K562 (cell line): ENCODE data around the gene TDRKH. TPM values are rescaled to one million over a fixed set of nuclear protein-coding genes. Genes with fewer than 3 reads are reported as not detected.

Experiments
- CBX8 ChIP-seq: fragments of 200-600 bp; sonication (generic); IDR thresholded peaks from 2 replicates; pipeline ENCODE4 v1.6.1; 2012; ENCODE audit warnings: borderline replicate concordance, mixed run types, low read depth, mild to moderate bottlenecking, moderate library complexity, mixed read lengths, low read length, control low read depth, inconsistent platforms; ENCODE audit not compliant: poor library complexity, severe bottlenecking; ENCODE audit errors: extremely low read depth
- FOS ChIP-seq: IDR thresholded peaks from 3 replicates; pipeline ENCODE4 v1.6.1; 2011; ENCODE audit not compliant: insufficient read length; ENCODE audit errors: extremely low read depth
- HNRNPH1 ChIP-seq: fragments of 200-400 bp; formaldehyde crosslinking; optimal IDR thresholded peaks from 2 replicates; pipeline ENCODE3; 2017; ENCODE audit warnings: low read depth, mild to moderate bottlenecking, low read length, moderate library complexity
- KDM4B ChIP-seq, 2 experiments: fragments of 450-650 bp in 1 of 2; sonication (generic) in 1 of 2; IDR thresholded peaks; 2 replicates each; pipeline ENCODE4 v1.6.1; 2016 to 2017; ENCODE audit warnings: borderline replicate concordance in 2 of 2, antibody characterized with exemption in 1 of 2, low read depth in 1 of 2, mild to moderate bottlenecking in 1 of 2
- NFATC3 ChIP-seq: fragments of 450-650 bp; IDR thresholded peaks from 2 replicates; pipeline ENCODE4 v1.6.1; 2017; ENCODE audit warnings: mild to moderate bottlenecking
- NR2C2 ChIP-seq, 2 experiments: fragments of 200-800 bp in 1 of 2; sonication (Bioruptor generic) in 1 of 2; sonication (generic) in 1 of 2; formaldehyde crosslinking in 1 of 2; IDR thresholded peaks; 2 replicates each; pipeline versions ENCODE4 v1.6.1 to v1.8.0; 2016 to 2022; ENCODE audit warnings: mild to moderate bottlenecking in 1 of 2, missing compliant biosample characterization in 1 of 2, missing genetic modification characterization in 1 of 2, missing genetic modification reagents in 1 of 2
- RHOXF2B ChIP-seq: fragments of 250-450 bp; sonication (Bioruptor Pico); conservative IDR thresholded peaks from 2 replicates; pipeline ENCODE4 v1.5.1; 2021
- SRSF3 ChIP-seq: fragments of 200-400 bp; formaldehyde crosslinking; IDR thresholded peaks from 2 replicates; pipeline ENCODE4 v1.6.1; 2016; ENCODE audit warnings: mild to moderate bottlenecking, low read length, moderate library complexity; ENCODE audit not compliant: insufficient read depth
- TAF15 ChIP-seq: fragments of 200-400 bp; formaldehyde crosslinking; IDR thresholded peaks from 2 replicates; pipeline ENCODE4 v1.6.1; 2017; ENCODE audit warnings: mild to moderate bottlenecking, low read depth, low read length, moderate library complexity
- TEAD2 ChIP-seq: fragments of 450-650 bp; IDR thresholded peaks from 2 replicates; pipeline ENCODE4 v1.6.1; 2016; ENCODE audit warnings: missing genetic modification characterization, control low read depth, missing compliant biosample characterization
- ZC3H11A ChIP-seq: IDR thresholded peaks from 2 replicates; pipeline ENCODE4 v1.6.1; 2012; ENCODE audit warnings: low read depth, low read length, improper control_type of control experiment
- ZNF232 ChIP-seq: sonication (generic); formaldehyde crosslinking; IDR thresholded peaks from 2 replicates; pipeline ENCODE4 v1.8.0; 2022; ENCODE audit warnings: mild to moderate bottlenecking, missing genetic modification reagents
- ZNF347 ChIP-seq: fragments of 450-650 bp; formaldehyde crosslinking; IDR thresholded peaks from 2 replicates; pipeline ENCODE4 v1.4.0; 2020; ENCODE audit warnings: low read depth, mild to moderate bottlenecking, moderate library complexity
- polyA plus RNA-seq, 8 experiments: library from polyadenylated mRNA; depleted of rRNA in 4 of 8; stranded (reverse) in 5 of 8; unstranded in 3 of 8; fragments of >200 nt; fragmentation: Nextera tagmentation in 2 of 8; fragmentation: Illumina TruSeq in 1 of 8; extraction: Ambion mirVana in 2 of 8; extraction: Trizol in 1 of 8; gene quantifications; 2 replicates each; pipeline versions ENCODE4 v1.2.1 to v1.2.3, GENCODE V29; 2011 to 2014; ENCODE audit warnings: inconsistent platforms in 1 of 8, missing spikeins in 1 of 8
- total RNA-seq, 7 experiments: library from RNA; depleted of rRNA in 6 of 7; stranded (reverse); fragments of >200 nt in 6 of 7; fragmentation: Illumina TruSeq in 2 of 7; extraction: Trizol in 2 of 7; gene quantifications; 2 replicates each; pipeline versions ENCODE4 v1.2.1 to v1.2.3, GENCODE V29; 2011 to 2021; ENCODE audit warnings: low replicate concordance in 1 of 7
- TF ChIP-seq, protein P1 (sequence below): sonication (generic); formaldehyde crosslinking; IDR thresholded peaks from 2 replicates; pipeline ENCODE4 v1.8.0; 2022; ENCODE audit warnings: mild to moderate bottlenecking, missing genetic modification reagents
- TF ChIP-seq, protein P2 (sequence below): fragments of 200-800 bp; sonication (Bioruptor generic); IDR thresholded peaks from 2 replicates; pipeline ENCODE4 v1.6.1; 2017; ENCODE audit warnings: missing genetic modification characterization, missing compliant biosample characterization
- TF ChIP-seq, protein P3 (sequence below): fragments of 450-650 bp; IDR thresholded peaks from 2 replicates; pipeline ENCODE4 v1.6.1; 2018; ENCODE audit not compliant: partially characterized antibody

Gene TDRKH
- total and polyA plus RNA-seq, 9 of the 15 experiments (the other 6 are each of a cell fraction or from before 2014, with no cell fraction given): 4.3 to 21.3 (median 8.4) TPM

DNA sequence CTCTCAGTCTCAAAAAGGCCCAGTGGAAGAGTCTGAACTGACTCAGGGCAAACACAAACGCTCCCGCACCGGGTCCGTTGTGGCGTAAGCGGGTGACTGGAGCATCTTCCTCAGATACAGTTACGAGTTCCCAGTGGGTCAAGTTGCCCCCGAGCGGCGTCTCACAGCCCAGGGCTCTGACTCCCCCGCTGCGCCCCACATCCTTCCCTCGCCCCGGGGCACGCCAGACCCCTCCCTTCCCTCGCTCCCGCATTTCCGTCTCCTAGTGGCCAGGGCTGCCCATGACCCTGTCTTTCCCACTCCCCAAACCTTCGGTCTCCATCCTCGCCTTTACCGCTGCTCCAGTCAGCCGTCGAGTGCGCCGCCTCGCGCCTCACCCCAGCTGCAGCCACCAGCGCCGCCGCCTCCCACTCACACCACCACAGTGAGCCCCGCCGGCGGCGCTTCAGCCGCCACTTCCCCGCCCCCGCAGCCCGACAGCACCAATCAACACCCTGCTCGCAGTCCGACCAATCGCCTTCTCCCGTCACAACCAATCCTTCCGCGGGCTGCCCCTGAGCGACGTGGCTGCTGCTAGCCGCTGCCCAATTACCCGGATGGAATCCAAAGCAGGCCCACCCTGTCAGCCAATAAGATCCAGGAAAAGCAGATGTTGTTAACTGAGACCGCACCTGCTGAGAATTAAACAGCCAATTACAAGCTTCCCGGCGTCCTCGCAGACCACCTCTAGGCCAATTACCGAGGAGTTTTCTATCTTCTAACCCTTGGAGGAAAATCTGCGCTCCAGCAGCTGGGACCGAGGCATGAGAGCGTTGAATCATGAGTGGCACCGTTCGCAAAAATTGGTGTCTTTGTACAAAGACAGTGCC, at the start of gene TDRKH (continued):
- TF ChIP-seq NR2C2 (CRISPR knock-in tag; IDR thresholded peaks at IDR 0.05) (peak; percentile 63; the same call in 1 of the 2 replicates), NR2C2 (tag; IDR thresholded peaks at IDR 0.05) (peak; percentile 45; the same call in 1 of the 2 replicates), SRSF3 (no peak), ZNF347 (no peak), RHOXF2B (CRISPR knock-in tag) (no peak), CBX8 (no peak), FOS (peak; percentile 98), TEAD2 (no peak), ZC3H11A (no peak), NFATC3 (no peak), KDM4B (IDR thresholded peaks at IDR 0.05; ENCODE audit: borderline replicate concordance in 2 of 2, low read depth in 1 of 2) (no peak), HNRNPH1 (no peak), TAF15 (no peak), ZNF232 (CRISPR knock-in tag) (no peak)
- TF ChIP-seq, protein P1, sequence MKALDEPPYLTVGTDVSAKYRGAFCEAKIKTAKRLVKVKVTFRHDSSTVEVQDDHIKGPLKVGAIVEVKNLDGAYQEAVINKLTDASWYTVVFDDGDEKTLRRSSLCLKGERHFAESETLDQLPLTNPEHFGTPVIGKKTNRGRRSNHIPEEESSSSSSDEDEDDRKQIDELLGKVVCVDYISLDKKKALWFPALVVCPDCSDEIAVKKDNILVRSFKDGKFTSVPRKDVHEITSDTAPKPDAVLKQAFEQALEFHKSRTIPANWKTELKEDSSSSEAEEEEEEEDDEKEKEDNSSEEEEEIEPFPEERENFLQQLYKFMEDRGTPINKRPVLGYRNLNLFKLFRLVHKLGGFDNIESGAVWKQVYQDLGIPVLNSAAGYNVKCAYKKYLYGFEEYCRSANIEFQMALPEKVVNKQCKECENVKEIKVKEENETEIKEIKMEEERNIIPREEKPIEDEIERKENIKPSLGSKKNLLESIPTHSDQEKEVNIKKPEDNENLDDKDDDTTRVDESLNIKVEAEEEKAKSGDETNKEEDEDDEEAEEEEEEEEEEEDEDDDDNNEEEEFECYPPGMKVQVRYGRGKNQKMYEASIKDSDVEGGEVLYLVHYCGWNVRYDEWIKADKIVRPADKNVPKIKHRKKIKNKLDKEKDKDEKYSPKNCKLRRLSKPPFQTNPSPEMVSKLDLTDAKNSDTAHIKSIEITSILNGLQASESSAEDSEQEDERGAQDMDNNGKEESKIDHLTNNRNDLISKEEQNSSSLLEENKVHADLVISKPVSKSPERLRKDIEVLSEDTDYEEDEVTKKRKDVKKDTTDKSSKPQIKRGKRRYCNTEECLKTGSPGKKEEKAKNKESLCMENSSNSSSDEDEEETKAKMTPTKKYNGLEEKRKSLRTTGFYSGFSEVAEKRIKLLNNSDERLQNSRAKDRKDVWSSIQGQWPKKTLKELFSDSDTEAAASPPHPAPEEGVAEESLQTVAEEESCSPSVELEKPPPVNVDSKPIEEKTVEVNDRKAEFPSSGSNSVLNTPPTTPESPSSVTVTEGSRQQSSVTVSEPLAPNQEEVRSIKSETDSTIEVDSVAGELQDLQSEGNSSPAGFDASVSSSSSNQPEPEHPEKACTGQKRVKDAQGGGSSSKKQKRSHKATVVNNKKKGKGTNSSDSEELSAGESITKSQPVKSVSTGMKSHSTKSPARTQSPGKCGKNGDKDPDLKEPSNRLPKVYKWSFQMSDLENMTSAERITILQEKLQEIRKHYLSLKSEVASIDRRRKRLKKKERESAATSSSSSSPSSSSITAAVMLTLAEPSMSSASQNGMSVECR: peak; percentile 60; the same call in 1 of the 2 replicates
- TF ChIP-seq, protein P2, sequence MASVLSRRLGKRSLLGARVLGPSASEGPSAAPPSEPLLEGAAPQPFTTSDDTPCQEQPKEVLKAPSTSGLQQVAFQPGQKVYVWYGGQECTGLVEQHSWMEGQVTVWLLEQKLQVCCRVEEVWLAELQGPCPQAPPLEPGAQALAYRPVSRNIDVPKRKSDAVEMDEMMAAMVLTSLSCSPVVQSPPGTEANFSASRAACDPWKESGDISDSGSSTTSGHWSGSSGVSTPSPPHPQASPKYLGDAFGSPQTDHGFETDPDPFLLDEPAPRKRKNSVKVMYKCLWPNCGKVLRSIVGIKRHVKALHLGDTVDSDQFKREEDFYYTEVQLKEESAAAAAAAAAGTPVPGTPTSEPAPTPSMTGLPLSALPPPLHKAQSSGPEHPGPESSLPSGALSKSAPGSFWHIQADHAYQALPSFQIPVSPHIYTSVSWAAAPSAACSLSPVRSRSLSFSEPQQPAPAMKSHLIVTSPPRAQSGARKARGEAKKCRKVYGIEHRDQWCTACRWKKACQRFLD (CRISPR knock-in tag): peak; percentile 96
- TF ChIP-seq, protein P3, sequence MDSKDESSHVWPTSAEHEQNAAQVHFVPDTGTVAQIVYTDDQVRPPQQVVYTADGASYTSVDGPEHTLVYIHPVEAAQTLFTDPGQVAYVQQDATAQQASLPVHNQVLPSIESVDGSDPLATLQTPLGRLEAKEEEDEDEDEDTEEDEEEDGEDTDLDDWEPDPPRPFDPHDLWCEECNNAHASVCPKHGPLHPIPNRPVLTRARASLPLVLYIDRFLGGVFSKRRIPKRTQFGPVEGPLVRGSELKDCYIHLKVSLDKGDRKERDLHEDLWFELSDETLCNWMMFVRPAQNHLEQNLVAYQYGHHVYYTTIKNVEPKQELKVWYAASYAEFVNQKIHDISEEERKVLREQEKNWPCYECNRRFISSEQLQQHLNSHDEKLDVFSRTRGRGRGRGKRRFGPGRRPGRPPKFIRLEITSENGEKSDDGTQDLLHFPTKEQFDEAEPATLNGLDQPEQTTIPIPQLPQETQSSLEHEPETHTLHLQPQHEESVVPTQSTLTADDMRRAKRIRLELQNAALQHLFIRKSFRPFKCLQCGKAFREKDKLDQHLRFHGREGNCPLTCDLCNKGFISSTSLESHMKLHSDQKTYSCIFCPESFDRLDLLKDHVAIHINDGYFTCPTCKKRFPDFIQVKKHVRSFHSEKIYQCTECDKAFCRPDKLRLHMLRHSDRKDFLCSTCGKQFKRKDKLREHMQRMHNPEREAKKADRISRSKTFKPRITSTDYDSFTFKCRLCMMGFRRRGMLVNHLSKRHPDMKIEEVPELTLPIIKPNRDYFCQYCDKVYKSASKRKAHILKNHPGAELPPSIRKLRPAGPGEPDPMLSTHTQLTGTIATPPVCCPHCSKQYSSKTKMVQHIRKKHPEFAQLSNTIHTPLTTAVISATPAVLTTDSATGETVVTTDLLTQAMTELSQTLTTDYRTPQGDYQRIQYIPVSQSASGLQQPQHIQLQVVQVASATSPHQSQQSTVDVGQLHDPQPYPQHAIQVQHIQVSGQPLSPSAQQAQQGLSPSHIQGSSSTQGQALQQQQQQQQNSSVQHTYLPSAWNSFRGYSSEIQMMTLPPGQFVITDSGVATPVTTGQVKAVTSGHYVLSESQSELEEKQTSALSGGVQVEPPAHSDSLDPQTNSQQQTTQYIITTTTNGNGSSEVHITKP: peak; percentile 53
